Glutamatergic neuron (in vitro differentiated cells): ENCODE measurements around the gene DMBX1. TPM values are rescaled to one million over a fixed set of nuclear protein-coding genes. Genes with fewer than 3 reads are reported as not detected.

Experiments used
- DNase-seq: peaks from one replicate; pipeline ENCODE4 v3.0.0; 2022
- H3K27ac Mint-ChIP-seq: one replicate; pipeline ENCODE4 v1.8.0; 2020; ENCODE audit warnings: mild to moderate bottlenecking, mixed read lengths, inconsistent platforms; ENCODE audit not compliant: unreplicated experiment
- H3K27me3 Mint-ChIP-seq: one replicate; pipeline ENCODE4 v1.8.0; 2020; ENCODE audit warnings: mild to moderate bottlenecking, moderate library complexity, mixed read lengths, inconsistent platforms; ENCODE audit not compliant: unreplicated experiment
- H3K36me3 Mint-ChIP-seq: one replicate; pipeline ENCODE4 v1.8.0; 2020; ENCODE audit warnings: mild to moderate bottlenecking, mixed read lengths, inconsistent platforms; ENCODE audit not compliant: unreplicated experiment
- H3K4me1 Mint-ChIP-seq: one replicate; pipeline ENCODE4 v1.8.0; 2020; ENCODE audit warnings: mild to moderate bottlenecking, low read depth, mixed read lengths, inconsistent platforms; ENCODE audit not compliant: unreplicated experiment
- H3K4me3 Mint-ChIP-seq: one replicate; pipeline ENCODE4 v1.8.0; 2020; ENCODE audit warnings: mild to moderate bottlenecking, mixed read lengths, inconsistent platforms; ENCODE audit not compliant: unreplicated experiment
- H3K9me3 Mint-ChIP-seq: one replicate; pipeline ENCODE4 v1.8.0; 2020; ENCODE audit warnings: mild to moderate bottlenecking, moderate library complexity, mixed read lengths, inconsistent platforms; ENCODE audit not compliant: unreplicated experiment
- total RNA-seq: library from RNA; stranded (reverse); fragmentation: NEBNext Ultra II Directional; extraction: Animal tissue kit (Norgen Biotek cat#: 25700); gene quantifications from one replicate; pipeline ENCODE4 v1.2.1, GENCODE V29; 2021; ENCODE audit not compliant: unreplicated experiment
- TF ChIP-seq, protein P1 (sequence below): fragments of 200-600 bp; sonication (generic); IDR thresholded peaks from one replicate; pipeline ENCODE4 v1.5.0; 2021; ENCODE audit not compliant: partially characterized antibody, unreplicated experiment

DMBX1 gene
- total RNA-seq, 1 donor from 2014 or later = not detected

DNA sequence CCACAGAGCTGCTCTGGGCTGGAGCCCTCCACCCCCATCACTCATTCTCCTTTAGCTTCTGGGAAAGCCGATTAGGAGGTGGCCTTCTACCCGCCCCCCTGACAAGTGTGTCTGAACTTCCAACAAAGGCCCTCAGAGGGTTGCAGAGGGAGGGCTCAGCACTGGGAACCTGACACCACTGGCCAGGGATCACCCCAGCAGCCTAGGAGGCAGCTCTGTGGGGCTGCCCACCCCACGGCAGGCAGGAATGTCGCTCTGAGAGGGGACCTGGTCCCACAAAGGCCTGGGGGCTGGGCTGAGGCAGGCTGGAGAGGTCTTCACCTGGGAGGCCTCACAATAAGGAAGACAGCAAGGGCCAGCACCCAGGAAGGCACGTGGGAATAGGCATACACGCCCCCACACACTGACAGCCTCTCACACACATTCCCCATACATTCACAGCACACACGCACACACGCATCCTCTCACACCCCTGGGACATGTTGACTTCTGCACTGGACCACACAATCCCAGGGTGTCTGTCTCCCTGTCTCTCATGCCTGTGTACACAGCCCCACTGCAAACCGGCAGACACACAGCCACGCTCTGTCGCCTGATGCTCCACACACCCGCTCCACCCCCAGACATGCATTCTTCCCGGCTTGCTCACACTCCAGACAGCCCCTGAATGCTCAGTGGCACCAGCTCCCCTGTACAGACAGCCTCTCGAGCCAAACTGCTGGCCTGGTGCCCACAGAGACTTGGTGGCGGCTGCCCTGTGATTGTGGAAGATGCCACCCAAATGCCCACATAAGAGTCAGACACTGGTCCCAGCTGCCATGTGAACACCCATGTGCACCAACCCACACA is 30.7 kb downstream of the DMBX1 start:
- no peaks in the 10 kb centered on the region for H3K9me3 Mint-ChIP-seq
- H3K36me3 Mint-ChIP-seq = no peaks in the 10 kb centered on the region
- peaks cover 3% of the 10 kb centered on the region for H3K4me1 Mint-ChIP-seq
- H3K27me3 Mint-ChIP-seq = peaks cover 10% of the 10 kb centered on the region
- TF ChIP-seq, protein P1, sequence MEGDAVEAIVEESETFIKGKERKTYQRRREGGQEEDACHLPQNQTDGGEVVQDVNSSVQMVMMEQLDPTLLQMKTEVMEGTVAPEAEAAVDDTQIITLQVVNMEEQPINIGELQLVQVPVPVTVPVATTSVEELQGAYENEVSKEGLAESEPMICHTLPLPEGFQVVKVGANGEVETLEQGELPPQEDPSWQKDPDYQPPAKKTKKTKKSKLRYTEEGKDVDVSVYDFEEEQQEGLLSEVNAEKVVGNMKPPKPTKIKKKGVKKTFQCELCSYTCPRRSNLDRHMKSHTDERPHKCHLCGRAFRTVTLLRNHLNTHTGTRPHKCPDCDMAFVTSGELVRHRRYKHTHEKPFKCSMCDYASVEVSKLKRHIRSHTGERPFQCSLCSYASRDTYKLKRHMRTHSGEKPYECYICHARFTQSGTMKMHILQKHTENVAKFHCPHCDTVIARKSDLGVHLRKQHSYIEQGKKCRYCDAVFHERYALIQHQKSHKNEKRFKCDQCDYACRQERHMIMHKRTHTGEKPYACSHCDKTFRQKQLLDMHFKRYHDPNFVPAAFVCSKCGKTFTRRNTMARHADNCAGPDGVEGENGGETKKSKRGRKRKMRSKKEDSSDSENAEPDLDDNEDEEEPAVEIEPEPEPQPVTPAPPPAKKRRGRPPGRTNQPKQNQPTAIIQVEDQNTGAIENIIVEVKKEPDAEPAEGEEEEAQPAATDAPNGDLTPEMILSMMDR = no peak
- no peak overlapping the region for H3K4me3 Mint-ChIP-seq
- H3K27ac Mint-ChIP-seq = no peak overlapping the region
- DNase-seq = no peak

- Mint-ChIP-seq H3K4me3 (no peak overlapping the region), H3K4me1 (peaks cover 3% of the 10 kb centered on the region)
Measured at GRCh38 chr1:46521414-46521813, 31.8 kb downstream of the DMBX1 start.

GRCh38 chr1:46522184-46522968 is 32.7 kb downstream of the DMBX1 start:
- Mint-ChIP-seq H3K9me3 (no peaks in the 10 kb centered on the region), H3K4me3 (no peak overlapping the region), H3K36me3 (no peaks in the 10 kb centered on the region), H3K27ac (no peak overlapping the region), H3K27me3 (peaks cover 15% of the 10 kb centered on the region), H3K4me1 (peaks cover 3% of the 10 kb centered on the region)
- DNase-seq = no peak
- TF ChIP-seq, protein P1 = no peak

More at GRCh38 chr1:46521414-46521813, 31.8 kb downstream of the DMBX1 start:
- Mint-ChIP-seq H3K27ac (no peak overlapping the region), H3K9me3 (no peaks in the 10 kb centered on the region), H3K27me3 (peaks cover 14% of the 10 kb centered on the region), H3K36me3 (no peaks in the 10 kb centered on the region)
- no peak for DNase-seq
- TF ChIP-seq, protein P1 = no peak

GRCh38 chr1:46522969-46523320 is 33.3 kb downstream of the DMBX1 start:
- Mint-ChIP-seq H3K36me3 (no peaks in the 10 kb centered on the region), H3K9me3 (no peaks in the 10 kb centered on the region), H3K4me1 (peaks cover 3% of the 10 kb centered on the region), H3K27me3 (peaks cover 19% of the 10 kb centered on the region), H3K4me3 (no peak overlapping the region), H3K27ac (no peak overlapping the region)
- no peak for DNase-seq
- TF ChIP-seq, protein P1 = no peak
